Spleen (tissue), 11 donors: ENCODE data around the gene FBXO48. TPM values are rescaled to one million over a fixed set of nuclear protein-coding genes. Genes with fewer than 3 reads are reported as not detected.

Experiments used
- DNase-seq: peaks from one replicate; pipeline ENCODE4 v3.0.0-alpha.2; 2020
- H3K27ac ChIP-seq, 8 donors: fragments of 200-600 bp; sonication (generic) in 7 of 8; 1 replicate in 4 of 8; 2 replicates in 4 of 8; pipeline versions ENCODE4 v1.5.0 to v1.8.0; 2016 to 2021; ENCODE audit warnings: inconsistent platforms in 4 of 8, mild to moderate bottlenecking in 4 of 8, moderate library complexity in 1 of 8
- H3K27me3 ChIP-seq, 7 donors: fragments of 200-600 bp; sonication (generic) in 6 of 7; replicated peaks in 1 of 7; 1 replicate in 4 of 7; 2 replicates in 3 of 7; pipeline versions ENCODE4 v1.5.0 to v1.8.0; 2016 to 2021; ENCODE audit warnings: inconsistent platforms in 3 of 7, mild to moderate bottlenecking in 1 of 7
- H3K36me3 ChIP-seq, 6 donors: fragments of 200-600 bp; sonication (generic) in 5 of 6; 1 replicate in 4 of 6; 2 replicates in 2 of 6; pipeline versions ENCODE4 v1.5.0 to v1.8.0; 2016 to 2021; ENCODE audit warnings: inconsistent platforms in 2 of 6
- H3K4me1 ChIP-seq, 6 donors: fragments of 200-600 bp; sonication (generic) in 5 of 6; 1 replicate in 3 of 6; 2 replicates in 3 of 6; pipeline versions ENCODE4 v1.5.0 to v1.8.0; 2016 to 2021; ENCODE audit warnings: inconsistent platforms in 3 of 6
- H3K4me3 ChIP-seq, 8 donors: fragments of 200-600 bp; sonication (generic) in 7 of 8; 1 replicate in 4 of 8; 2 replicates in 4 of 8; pipeline versions ENCODE4 v1.5.0 to v1.8.0; 2016 to 2021; ENCODE audit warnings: inconsistent platforms in 4 of 8, mild to moderate bottlenecking in 4 of 8, moderate library complexity in 2 of 8
- H3K9me3 ChIP-seq, 8 donors: fragments of 200-600 bp; sonication (generic) in 7 of 8; 1 replicate in 4 of 8; 2 replicates in 4 of 8; pipeline versions ENCODE4 v1.5.0 to v1.8.0; 2016 to 2021; ENCODE audit warnings: inconsistent platforms in 4 of 8
- POLR2A ChIP-seq, 3 donors: fragments of 450-650 bp; IDR thresholded peaks; one replicate each; pipeline ENCODE4 v1.5.1; 2017; ENCODE audit warnings: antibody characterized with exemption in 3 of 3, mild to moderate bottlenecking in 1 of 3
- POLR2AphosphoS5 ChIP-seq, 3 donors: sonication (generic); formaldehyde crosslinking; IDR thresholded peaks; one replicate each; pipeline ENCODE4 v1.5.1; 2017; ENCODE audit warnings: antibody characterized with exemption in 3 of 3
- WGBS, 5 donors: extraction: QIAGEN DNeasy Blood & Tissue Kit in 3 of 5; methylation state at CpG; one replicate each; pipeline versions ENCODE4 v1.1.5 to v1.1.7; 2013 to 2018; 5-methylcytosine and 5-hydroxymethylcytosine counted together
- intact Hi-C: fragments of 100-400 bp; cut with DNase I; formaldehyde crosslinking; loops from one replicate; pipeline ENCODE4 v1.15.0; 2023; ENCODE audit warnings: low total_unique reads
- polyA plus RNA-seq, 3 donors: library from polyadenylated mRNA; stranded (reverse); fragments of 200-250 nt; gene quantifications; one replicate each; pipeline ENCODE4 v1.2.1, GENCODE V29; 2013
- total RNA-seq, 7 donors: library from RNA; depleted of rRNA in 3 of 7; stranded (reverse); fragments of >200 nt in 3 of 7; fragmentation: NEBNext Ultra II Directional in 4 of 7; extraction: Animal tissue kit (Norgen Biotek cat#: 25700) in 4 of 7; gene quantifications; one replicate each; pipeline versions ENCODE4 v1.1.0 to v1.2.1, GENCODE V29; 2016 to 2021
- TF ChIP-seq, protein P1 (sequence below), 11 experiments: fragments of 200-600 bp in 7 of 11; fragments of 450-650 bp in 4 of 11; sonication (generic) in 4 of 11; IDR thresholded peaks in 8 of 11; conservative IDR thresholded peaks in 3 of 11; 1 replicate in 7 of 11; 2 replicates in 4 of 11; pipeline versions ENCODE4 v1.4.0 to v1.8.0; 2016 to 2021; ENCODE audit warnings: antibody characterized with exemption in 11 of 11, inconsistent platforms in 4 of 11, mild to moderate bottlenecking in 1 of 11
- donor health status: healthy with polysubstance abuse.
- donor health status: DM: no; HTN: no; CAD: no; lungs with moderate emphysema.
- donor health status: DM: no; HTN: no; CAD: no.
- donor health status: Bipolar disorder and iron deficiency.
- donor health status: healthy.
- donor health status: DM: no; HTN: no; CAD: no.
- donor health status: DM: yes; HTN: yes; CAD: no.

The FBXO48 gene
- total and polyA plus RNA-seq, 10 donors: 0.72 to 2.6 (median 1.7) TPM

DNA sequence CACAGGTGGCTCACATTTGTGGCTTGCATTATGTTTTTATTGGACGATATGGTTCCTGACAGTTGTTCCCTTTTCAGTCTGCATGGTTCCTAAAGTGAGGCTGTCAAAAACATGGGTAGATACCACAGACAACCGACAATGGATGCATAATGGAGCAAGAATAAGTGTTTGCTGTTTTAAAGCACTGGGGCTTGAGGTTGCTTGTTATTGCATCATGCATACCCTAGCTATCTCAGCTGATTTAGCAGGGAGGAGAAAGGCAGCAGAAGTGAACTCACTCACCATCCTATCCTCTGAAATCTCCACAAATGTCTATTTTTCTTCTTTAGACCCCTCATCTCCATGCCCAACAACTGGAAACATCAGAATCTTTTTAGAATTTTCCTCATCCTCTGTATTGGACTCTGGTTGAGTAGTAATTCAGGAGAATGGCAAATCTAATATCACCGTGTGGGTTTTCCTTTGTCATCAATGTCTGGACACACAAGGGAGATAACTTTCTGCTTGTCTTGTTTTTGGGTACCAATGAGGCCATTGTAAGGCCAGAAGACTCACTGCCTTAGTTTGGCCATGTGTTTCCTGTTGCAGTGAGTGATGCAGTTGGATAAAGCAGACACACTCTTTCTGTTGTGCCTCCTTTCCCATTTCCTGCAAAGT is 46.7 kb downstream of the FBXO48 start:
- 47 to 62% (median 55%) methylated on average over 3 of the region's 3 CpGs for WGBS, 5 donors

DNA sequence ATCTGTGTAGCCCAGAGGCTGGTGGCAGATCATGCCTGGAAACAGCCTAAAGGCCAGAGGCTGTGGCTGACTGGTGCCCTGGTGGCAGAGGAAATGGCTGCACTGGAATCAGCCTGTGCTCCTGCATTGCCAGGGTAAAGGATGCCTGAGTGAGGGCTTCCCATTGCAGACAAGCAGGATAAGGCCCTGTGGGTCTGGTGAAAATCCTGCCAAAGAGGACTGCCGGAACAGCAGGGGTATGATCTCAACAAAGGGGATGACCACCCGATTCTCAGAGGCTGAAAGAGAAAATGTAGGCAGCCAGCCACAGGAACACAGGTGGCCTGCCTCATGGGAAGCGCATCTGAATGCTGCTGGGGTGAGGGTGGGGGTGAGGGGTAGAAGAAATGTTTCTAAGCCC is 48.2 kb downstream of the FBXO48 start:
- TF ChIP-seq POLR2AphosphoS5 (IDR thresholded peaks at IDR 0.05) (no peak), POLR2A (IDR thresholded peaks at IDR 0.05) (no peak)
- TF ChIP-seq, protein P1, sequence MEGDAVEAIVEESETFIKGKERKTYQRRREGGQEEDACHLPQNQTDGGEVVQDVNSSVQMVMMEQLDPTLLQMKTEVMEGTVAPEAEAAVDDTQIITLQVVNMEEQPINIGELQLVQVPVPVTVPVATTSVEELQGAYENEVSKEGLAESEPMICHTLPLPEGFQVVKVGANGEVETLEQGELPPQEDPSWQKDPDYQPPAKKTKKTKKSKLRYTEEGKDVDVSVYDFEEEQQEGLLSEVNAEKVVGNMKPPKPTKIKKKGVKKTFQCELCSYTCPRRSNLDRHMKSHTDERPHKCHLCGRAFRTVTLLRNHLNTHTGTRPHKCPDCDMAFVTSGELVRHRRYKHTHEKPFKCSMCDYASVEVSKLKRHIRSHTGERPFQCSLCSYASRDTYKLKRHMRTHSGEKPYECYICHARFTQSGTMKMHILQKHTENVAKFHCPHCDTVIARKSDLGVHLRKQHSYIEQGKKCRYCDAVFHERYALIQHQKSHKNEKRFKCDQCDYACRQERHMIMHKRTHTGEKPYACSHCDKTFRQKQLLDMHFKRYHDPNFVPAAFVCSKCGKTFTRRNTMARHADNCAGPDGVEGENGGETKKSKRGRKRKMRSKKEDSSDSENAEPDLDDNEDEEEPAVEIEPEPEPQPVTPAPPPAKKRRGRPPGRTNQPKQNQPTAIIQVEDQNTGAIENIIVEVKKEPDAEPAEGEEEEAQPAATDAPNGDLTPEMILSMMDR (IDR thresholded peaks at IDR 0.05 in 8 of 11, conservative IDR thresholded peaks at IDR 0.05 in 3 of 11): peak in 2 of 11 experiments; percentile 7 to 16
- 66 to 87% (median 80%) methylated on average over 3 of the region's 3 CpGs for WGBS, 5 donors
- no peak for DNase-seq
- Histone ChIP-seq H3K27ac (peak overlapping the region in 4 of 8 donors; percentile 4 to 70 (median 28)), H3K36me3 (no peaks in the 10 kb centered on the region), H3K27me3 (no peaks in the 10 kb centered on the region), H3K4me3 (no peak overlapping the region), H3K9me3 (no peaks in the 10 kb centered on the region), H3K4me1 (peaks cover 17 to 72% (median 39%) of the 10 kb centered on the region in 6 donors)
- intact Hi-C loops: no loop called here

More for the DNA sequence above, 46.7 kb downstream of the FBXO48 start:
- no peaks in the 10 kb centered on the region for H3K27me3 ChIP-seq
- peaks cover 27 to 85% (median 54%) of the 10 kb centered on the region in 6 donors for H3K4me1 ChIP-seq
- no peak overlapping the region for H3K4me3 ChIP-seq
- H3K27ac ChIP-seq: no peak overlapping the region
- H3K36me3 ChIP-seq: no peaks in the 10 kb centered on the region
- no peak for DNase-seq
- H3K9me3 ChIP-seq: no peaks in the 10 kb centered on the region
- TF ChIP-seq POLR2A (IDR thresholded peaks at IDR 0.05) (no peak), POLR2AphosphoS5 (IDR thresholded peaks at IDR 0.05) (no peak)
- TF ChIP-seq, protein P1 (IDR thresholded peaks at IDR 0.05 in 8 of 11, conservative IDR thresholded peaks at IDR 0.05 in 3 of 11): no peak
- intact Hi-C loops: loop anchor here (10.0 kb wide), 1 partner anchor 46 kb away; no protein-coding TSS in a partner anchor

DNA sequence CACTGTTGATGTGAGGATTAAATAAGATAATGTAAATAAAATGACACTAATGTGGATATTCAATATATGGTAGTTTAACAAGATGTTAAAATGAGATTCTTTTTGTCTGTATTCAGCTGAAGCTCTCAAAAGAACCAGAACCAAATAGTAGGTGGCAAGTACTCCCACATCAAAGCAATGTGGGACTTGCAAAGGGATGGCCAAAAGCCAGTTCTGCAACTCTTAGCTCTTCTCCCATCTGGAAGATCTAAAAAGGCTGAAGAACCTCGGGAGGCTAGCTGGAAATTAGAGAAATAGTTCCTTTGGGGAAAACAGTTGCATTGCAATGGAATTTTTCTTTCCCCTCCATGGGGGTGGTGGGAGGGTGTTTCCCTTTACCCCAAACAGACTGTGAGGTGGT is 48.7 kb downstream of the FBXO48 start:
- 54 to 72% (median 68%) methylated on average over 1 of the region's 1 CpG for WGBS, 5 donors
- no peak overlapping the region for H3K4me3 ChIP-seq
- TF ChIP-seq POLR2A (IDR thresholded peaks at IDR 0.05) (no peak), POLR2AphosphoS5 (IDR thresholded peaks at IDR 0.05) (no peak)
- TF ChIP-seq, protein P1 (IDR thresholded peaks at IDR 0.05 in 8 of 11, conservative IDR thresholded peaks at IDR 0.05 in 3 of 11): no peak

DNA sequence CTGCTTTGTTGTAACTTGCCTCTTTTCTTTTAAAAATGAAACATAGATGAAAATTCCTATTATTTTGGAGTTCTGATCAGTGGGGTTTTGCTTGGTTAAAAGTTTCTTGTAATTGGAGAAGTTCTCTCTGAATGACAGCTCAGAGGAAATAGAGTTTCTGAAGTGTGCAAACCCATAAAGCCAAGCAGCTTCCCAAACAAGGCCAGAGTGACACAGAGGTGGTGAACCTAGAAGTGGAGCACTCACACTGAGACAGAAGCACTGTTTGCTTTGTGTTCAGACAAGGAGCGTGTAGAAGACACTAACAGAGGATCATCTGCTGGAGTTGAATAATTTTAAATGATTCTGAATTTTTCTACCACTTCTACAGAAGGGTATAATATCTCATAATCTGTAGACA is 49.2 kb downstream of the FBXO48 start:
- 30 to 63% (median 39%) methylated on average over 1 of the region's 1 CpG for WGBS, 5 donors
- TF ChIP-seq POLR2AphosphoS5 (IDR thresholded peaks at IDR 0.05) (peak in 1 of 3 donors; percentile 51), POLR2A (IDR thresholded peaks at IDR 0.05) (no peak)
- Histone ChIP-seq H3K36me3 (no peaks in the 10 kb centered on the region), H3K4me1 (peaks cover 21 to 72% (median 33%) of the 10 kb centered on the region in 6 donors), H3K27ac (peak overlapping the region in 4 of 8 donors; percentile 4 to 70 (median 28)), H3K9me3 (no peaks in the 10 kb centered on the region), H3K27me3 (no peaks in the 10 kb centered on the region), H3K4me3 (no peak overlapping the region)
- no peak for DNase-seq
- intact Hi-C loops: no loop called here

More for the DNA sequence above, 48.7 kb downstream of the FBXO48 start:
- H3K9me3 ChIP-seq: no peaks in the 10 kb centered on the region
- intact Hi-C loops: no loop called here
- peaks cover 18 to 72% (median 35%) of the 10 kb centered on the region in 6 donors for H3K4me1 ChIP-seq
- H3K27me3 ChIP-seq: no peaks in the 10 kb centered on the region
- DNase-seq: no peak
- peak overlapping the region in 4 of 8 donors; percentile 4 to 70 (median 28) for H3K27ac ChIP-seq
- no peaks in the 10 kb centered on the region for H3K36me3 ChIP-seq
